Measurements from ENCODE around the gene CTIF. TPM values are rescaled to one million over a fixed set of nuclear protein-coding genes. Genes with fewer than 3 reads are reported as not detected.

The CTIF gene
- total RNA-seq, 1 donor = 86.4 TPM

GRCh38 chr18:48818329-48819254, 279.8 kb downstream of the CTIF start:
- DNase-seq (ENCODE audit: low read depth) = no peak
- TF ChIP-seq CTCF (IDR thresholded peaks at IDR 0.05; ENCODE audit: insufficient read depth, low read depth, low read length) = no peak
- H3K4me3 ChIP-seq (ENCODE audit: low read depth, low read length) = no peak overlapping the region

- H3K4me3 ChIP-seq (ENCODE audit: low read depth, low read length) = no peak overlapping the region
- TF ChIP-seq CTCF (IDR thresholded peaks at IDR 0.05; ENCODE audit: insufficient read depth, low read depth, low read length) = no peak
- DNase-seq (ENCODE audit: low read depth) = no peak
Measured at GRCh38 chr18:48819276-48819675, 280.4 kb downstream of the CTIF start.

- no peak overlapping the region for H3K4me3 ChIP-seq (ENCODE audit: low read depth, low read length)
- no peak for TF ChIP-seq CTCF (IDR thresholded peaks at IDR 0.05; ENCODE audit: insufficient read depth, low read depth, low read length)
- DNase-seq (ENCODE audit: low read depth) = no peak
Measured at GRCh38 chr18:48819781-48820482, 281.1 kb downstream of the CTIF start.

GRCh38 chr18:48820483-48821250, 281.8 kb downstream of the CTIF start:
- DNase-seq (ENCODE audit: low read depth) = no peak
- H3K4me3 ChIP-seq (ENCODE audit: low read depth, low read length) = no peak overlapping the region
- no peak for TF ChIP-seq CTCF (IDR thresholded peaks at IDR 0.05; ENCODE audit: insufficient read depth, low read depth, low read length)

- no peak for DNase-seq (ENCODE audit: low read depth)
- TF ChIP-seq CTCF (IDR thresholded peaks at IDR 0.05; ENCODE audit: insufficient read depth, low read depth, low read length) = no peak
- no peak overlapping the region for H3K4me3 ChIP-seq (ENCODE audit: low read depth, low read length)
Measured at GRCh38 chr18:48821251-48821590, 282.4 kb downstream of the CTIF start.

- no peak for DNase-seq (ENCODE audit: low read depth)
- TF ChIP-seq CTCF (IDR thresholded peaks at IDR 0.05; ENCODE audit: insufficient read depth, low read depth, low read length) = no peak
- no peak overlapping the region for H3K4me3 ChIP-seq (ENCODE audit: low read depth, low read length)
Measured at GRCh38 chr18:48821845-48822244, 283.0 kb downstream of the CTIF start.

All from fibroblast of villous mesenchyme (primary cell).